ENCODE results near the gene SOSTDC1. TPM values are rescaled to one million over a fixed set of nuclear protein-coding genes. Genes with fewer than 3 reads are reported as not detected.

The SOSTDC1 gene
- polyA plus RNA-seq, 1 of the 3 experiments (the other 2 are of a cell fraction), result 0.13 TPM

DNA sequence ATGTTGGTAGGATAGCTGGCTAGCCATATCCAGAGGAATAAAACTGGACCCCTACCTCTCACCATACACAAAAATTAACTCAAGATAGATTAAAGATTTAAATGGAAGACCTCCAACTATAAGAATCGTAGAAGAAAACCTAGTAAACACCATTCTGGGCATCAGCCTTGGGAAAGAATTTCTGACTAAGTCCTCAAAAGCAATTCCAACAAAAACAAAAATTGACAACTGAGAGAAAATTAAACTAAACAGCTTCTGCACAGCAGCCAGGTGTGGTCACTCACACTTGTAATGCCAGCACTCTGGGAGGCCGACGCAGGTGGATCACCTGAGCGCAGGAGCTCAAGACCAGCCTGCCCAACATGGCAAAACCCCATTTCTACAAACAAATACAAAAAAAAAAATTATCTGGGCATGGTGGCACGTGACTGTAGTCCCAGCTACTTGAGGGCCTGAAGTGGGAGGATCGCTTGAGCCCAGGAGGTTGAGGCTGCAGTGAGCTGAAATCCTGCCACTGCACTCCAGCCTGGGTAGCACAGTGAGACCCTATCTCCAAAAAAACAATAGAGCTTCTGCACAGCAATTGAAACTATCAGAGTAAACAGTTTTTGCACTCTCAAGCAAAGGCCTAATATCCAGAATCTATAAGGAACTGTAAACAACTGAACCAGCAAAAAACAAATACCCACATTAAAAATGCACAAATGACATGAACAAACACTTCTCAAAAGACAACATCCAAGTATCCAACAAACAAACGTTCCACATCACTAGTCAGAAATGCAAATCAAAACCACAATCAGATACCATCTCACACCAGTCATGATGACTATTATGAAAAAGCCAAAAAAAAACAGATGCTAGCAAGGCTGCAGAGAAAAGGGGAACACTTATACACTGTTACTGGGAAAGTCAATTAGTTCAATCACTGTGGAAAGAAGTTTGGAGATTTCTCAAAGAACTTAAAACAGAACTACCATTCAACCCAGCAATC lies 49.0 kb downstream of the SOSTDC1 start (continued):
- TF ChIP-seq CHD2 (IDR thresholded peaks at IDR 0.05; ENCODE audit: low read length, partially characterized antibody) (no peak), TCF12 (IDR thresholded peaks at IDR 0.05) (peak; percentile 77), NFIC (IDR thresholded peaks at IDR 0.05; ENCODE audit: borderline replicate concordance) (no peak; the same call in 1 of the 2 replicates), MAX (IDR thresholded peaks at IDR 0.05; ENCODE audit: low read depth) (no peak), JUND (IDR thresholded peaks at IDR 0.05) (peak; percentile 66), RFX5 (IDR thresholded peaks at IDR 0.05; ENCODE audit: low read length) (no peak), SMC3 (IDR thresholded peaks at IDR 0.05; ENCODE audit: low read depth, low read length) (no peak), EZH2phosphoT487 (IDR thresholded peaks at IDR 0.05; ENCODE audit: borderline replicate concordance, low read depth) (no peak), FOXJ3 (CRISPR knock-in tag; IDR thresholded peaks at IDR 0.05) (no peak), RAD21 (IDR thresholded peaks at IDR 0.05; ENCODE audit: low read length) (no peak)
- TF ChIP-seq, protein P1, sequence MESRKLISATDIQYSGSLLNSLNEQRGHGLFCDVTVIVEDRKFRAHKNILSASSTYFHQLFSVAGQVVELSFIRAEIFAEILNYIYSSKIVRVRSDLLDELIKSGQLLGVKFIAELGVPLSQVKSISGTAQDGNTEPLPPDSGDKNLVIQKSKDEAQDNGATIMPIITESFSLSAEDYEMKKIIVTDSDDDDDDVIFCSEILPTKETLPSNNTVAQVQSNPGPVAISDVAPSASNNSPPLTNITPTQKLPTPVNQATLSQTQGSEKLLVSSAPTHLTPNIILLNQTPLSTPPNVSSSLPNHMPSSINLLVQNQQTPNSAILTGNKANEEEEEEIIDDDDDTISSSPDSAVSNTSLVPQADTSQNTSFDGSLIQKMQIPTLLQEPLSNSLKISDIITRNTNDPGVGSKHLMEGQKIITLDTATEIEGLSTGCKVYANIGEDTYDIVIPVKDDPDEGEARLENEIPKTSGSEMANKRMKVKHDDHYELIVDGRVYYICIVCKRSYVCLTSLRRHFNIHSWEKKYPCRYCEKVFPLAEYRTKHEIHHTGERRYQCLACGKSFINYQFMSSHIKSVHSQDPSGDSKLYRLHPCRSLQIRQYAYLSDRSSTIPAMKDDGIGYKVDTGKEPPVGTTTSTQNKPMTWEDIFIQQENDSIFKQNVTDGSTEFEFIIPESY (IDR thresholded peaks at IDR 0.05; ENCODE audit: borderline replicate concordance, low read depth), result no peak
- TF ChIP-seq, protein P2, sequence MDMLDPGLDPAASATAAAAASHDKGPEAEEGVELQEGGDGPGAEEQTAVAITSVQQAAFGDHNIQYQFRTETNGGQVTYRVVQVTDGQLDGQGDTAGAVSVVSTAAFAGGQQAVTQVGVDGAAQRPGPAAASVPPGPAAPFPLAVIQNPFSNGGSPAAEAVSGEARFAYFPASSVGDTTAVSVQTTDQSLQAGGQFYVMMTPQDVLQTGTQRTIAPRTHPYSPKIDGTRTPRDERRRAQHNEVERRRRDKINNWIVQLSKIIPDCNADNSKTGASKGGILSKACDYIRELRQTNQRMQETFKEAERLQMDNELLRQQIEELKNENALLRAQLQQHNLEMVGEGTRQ (IDR thresholded peaks at IDR 0.05; ENCODE audit: borderline replicate concordance, low read depth, low read length), result no peak

DNA sequence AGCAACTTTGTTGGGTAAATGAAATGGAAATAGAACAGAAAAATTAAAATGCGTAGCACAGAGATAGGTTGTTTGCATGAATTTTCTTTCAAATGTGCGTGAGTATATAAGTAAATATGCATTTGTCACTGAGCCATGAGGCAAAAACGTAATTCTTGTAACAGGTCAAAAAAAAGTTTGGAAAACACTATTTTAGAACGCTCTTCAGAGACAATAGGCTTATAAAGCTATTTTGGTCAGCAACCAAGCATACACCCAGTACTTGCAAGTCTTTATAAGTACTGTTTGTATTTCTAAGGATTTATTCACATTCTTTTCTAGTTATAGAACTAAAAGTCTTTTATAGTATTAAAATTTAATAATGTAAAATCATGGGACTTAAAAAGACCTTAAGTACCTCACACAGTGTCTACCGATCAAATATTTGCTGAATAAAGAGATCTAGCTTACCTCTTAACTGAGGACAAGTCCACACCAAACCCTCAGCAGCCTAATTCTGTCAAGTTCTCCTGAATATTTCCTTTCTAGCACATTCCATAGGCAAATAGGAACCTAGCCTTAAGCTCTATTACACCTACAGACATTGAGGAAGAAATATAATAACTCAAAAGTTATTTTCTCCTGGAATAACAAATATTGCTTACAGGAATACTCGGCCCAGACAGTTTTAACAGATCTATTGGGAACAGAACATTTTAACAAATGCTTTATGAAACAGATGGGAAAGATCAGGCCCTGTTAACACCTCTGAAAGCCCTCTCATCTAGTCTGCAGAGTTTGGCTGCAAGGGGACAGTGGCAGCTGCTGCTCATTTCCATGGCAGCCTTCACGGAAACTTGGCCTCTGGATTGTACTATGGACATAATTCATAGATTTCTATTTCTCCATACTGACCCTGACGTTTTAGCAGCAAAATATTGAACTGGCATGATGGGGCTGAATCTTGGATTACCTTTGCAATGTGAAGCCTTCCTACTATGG lies 53.0 kb downstream of the SOSTDC1 start:
- Histone ChIP-seq H3K79me2 (ENCODE audit: insufficient read depth) (no peaks in the 10 kb centered on the region), H3K27ac (ENCODE audit: low read depth in 2 of 2, low read length in 1 of 2) (no peak overlapping the region), H3K36me3 (replicated peaks in 1 of 2; ENCODE audit: control insufficient read depth in 1 of 2, insufficient read depth in 2 of 2, low read length in 1 of 2) (no peaks in the 10 kb centered on the region), H3K27me3 (ENCODE audit: insufficient read depth) (no peaks in the 10 kb centered on the region; the same call in 1 of the 2 replicates), H3K4me3 (ENCODE audit: low read depth in 2 of 2, low read length in 1 of 2) (no peak overlapping the region), H3K9me2 (no peaks in the 10 kb centered on the region), H3F3A (replicated peaks; ENCODE audit: insufficient read depth) (no peaks in the 10 kb centered on the region), H3K9me3 (no peaks in the 10 kb centered on the region), H3K4me1 (ENCODE audit: control insufficient read depth in 1 of 2, insufficient read depth in 2 of 2, low read depth in 1 of 2, low read length in 1 of 2) (no peaks in the 10 kb centered on the region; a peak in 1 of 4 replicates), H2AFZ (ENCODE audit: low read depth) (no peak overlapping the region), H3K9ac (no peak overlapping the region), H3K4me2 (no peak overlapping the region), H4K20me1 (ENCODE audit: insufficient read depth) (no peaks in the 10 kb centered on the region)
- POLR2A ChIA-PET, result no interaction called here
- 42% methylated on average over 8 of the region's 8 CpGs for WGBS (ENCODE audit: low lambda C conversion rate)
- no peak for DNase-seq
- CTCF ChIA-PET, result interaction anchor here (0.6 to 1.3 kb wide), 3 partner anchors 8 to 1093 kb away, joined by 3 to 4 read pairs (median 3); partner anchors contain the start of gene CRPPA
- TF ChIP-seq, protein P3, sequence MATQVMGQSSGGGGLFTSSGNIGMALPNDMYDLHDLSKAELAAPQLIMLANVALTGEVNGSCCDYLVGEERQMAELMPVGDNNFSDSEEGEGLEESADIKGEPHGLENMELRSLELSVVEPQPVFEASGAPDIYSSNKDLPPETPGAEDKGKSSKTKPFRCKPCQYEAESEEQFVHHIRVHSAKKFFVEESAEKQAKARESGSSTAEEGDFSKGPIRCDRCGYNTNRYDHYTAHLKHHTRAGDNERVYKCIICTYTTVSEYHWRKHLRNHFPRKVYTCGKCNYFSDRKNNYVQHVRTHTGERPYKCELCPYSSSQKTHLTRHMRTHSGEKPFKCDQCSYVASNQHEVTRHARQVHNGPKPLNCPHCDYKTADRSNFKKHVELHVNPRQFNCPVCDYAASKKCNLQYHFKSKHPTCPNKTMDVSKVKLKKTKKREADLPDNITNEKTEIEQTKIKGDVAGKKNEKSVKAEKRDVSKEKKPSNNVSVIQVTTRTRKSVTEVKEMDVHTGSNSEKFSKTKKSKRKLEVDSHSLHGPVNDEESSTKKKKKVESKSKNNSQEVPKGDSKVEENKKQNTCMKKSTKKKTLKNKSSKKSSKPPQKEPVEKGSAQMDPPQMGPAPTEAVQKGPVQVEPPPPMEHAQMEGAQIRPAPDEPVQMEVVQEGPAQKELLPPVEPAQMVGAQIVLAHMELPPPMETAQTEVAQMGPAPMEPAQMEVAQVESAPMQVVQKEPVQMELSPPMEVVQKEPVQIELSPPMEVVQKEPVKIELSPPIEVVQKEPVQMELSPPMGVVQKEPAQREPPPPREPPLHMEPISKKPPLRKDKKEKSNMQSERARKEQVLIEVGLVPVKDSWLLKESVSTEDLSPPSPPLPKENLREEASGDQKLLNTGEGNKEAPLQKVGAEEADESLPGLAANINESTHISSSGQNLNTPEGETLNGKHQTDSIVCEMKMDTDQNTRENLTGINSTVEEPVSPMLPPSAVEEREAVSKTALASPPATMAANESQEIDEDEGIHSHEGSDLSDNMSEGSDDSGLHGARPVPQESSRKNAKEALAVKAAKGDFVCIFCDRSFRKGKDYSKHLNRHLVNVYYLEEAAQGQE (IDR thresholded peaks at IDR 0.05; ENCODE audit: low read depth, low read length), result no peak
- TF ChIP-seq SMC3 (IDR thresholded peaks at IDR 0.05; ENCODE audit: low read depth, low read length), result no peak
- TF ChIP-seq, protein P4, sequence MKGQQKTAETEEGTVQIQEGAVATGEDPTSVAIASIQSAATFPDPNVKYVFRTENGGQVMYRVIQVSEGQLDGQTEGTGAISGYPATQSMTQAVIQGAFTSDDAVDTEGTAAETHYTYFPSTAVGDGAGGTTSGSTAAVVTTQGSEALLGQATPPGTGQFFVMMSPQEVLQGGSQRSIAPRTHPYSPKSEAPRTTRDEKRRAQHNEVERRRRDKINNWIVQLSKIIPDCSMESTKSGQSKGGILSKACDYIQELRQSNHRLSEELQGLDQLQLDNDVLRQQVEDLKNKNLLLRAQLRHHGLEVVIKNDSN (IDR thresholded peaks at IDR 0.05; ENCODE audit: borderline replicate concordance, low read depth), result no peak
- TF ChIP-seq SIN3A (IDR thresholded peaks at IDR 0.05; ENCODE audit: borderline replicate concordance, low read depth, low read length), result no peak
- no peak for TF ChIP-seq RFX5 (IDR thresholded peaks at IDR 0.05; ENCODE audit: low read length)
- no peak for TF ChIP-seq TAF1 (IDR thresholded peaks at IDR 0.05; ENCODE audit: borderline replicate concordance, low read depth, low read length)
- TF ChIP-seq YY1 (IDR thresholded peaks at IDR 0.05; ENCODE audit: low read depth), result no peak
- no peak for TF ChIP-seq GABPA (IDR thresholded peaks at IDR 0.05; ENCODE audit: low read depth)
- no peak for TF ChIP-seq RAD21 (IDR thresholded peaks at IDR 0.05; ENCODE audit: low read length)

Data from SK-N-SH (cell line).